Activated CD8-positive, alpha-beta memory T cell treated with anti-CD3 and anti-CD28 coated beads, Interleukin-2, amount 50 U/mL, for 48 hours (primary cell): Measurements from ENCODE around the gene NAV2.

Experiments used
- DNase-seq: peaks from one replicate; pipeline ENCODE4 v3.0.0-alpha.2; 2020

Gene NAV2

DNA sequence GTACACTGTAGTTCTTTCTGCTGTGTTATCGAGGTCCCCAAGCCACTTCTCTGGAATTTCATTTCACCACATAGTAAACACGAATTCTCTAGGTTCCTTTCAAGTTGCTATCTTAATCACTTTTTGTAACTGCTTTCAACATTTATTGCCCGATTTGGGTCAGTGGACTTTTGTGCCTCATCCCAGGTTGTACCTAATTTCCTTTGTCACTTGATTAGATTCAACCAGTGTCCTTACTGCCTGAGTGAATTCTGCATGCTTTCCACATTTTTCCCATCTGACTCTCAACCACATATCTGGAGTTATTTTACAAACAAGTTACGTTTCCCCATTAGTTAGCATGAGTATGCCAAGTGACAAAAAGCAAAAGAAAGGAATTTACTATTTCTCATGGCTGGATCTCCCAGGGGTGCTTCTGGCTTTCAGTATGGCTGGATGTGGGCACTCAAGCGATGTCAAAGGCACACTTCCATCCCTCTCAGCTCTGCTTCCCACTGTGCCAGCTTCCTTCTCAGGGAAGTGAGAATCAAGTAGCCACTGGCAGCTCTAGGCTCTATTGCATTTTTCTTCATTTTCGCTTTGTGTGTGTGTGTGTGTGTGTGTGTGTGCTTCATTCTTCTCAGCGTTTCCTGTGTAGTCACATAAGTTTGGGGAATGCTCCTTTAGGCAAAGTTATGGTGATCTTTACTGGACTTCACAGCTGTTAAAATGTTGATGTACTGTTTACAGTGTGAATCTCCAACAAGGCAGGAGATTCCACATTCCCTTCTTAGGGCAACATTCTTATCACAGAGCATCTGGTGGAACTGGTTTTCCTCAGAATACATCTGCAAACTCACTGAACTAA, 318.7 kb downstream of the NAV2 start:
- no peak for DNase-seq

DNA sequence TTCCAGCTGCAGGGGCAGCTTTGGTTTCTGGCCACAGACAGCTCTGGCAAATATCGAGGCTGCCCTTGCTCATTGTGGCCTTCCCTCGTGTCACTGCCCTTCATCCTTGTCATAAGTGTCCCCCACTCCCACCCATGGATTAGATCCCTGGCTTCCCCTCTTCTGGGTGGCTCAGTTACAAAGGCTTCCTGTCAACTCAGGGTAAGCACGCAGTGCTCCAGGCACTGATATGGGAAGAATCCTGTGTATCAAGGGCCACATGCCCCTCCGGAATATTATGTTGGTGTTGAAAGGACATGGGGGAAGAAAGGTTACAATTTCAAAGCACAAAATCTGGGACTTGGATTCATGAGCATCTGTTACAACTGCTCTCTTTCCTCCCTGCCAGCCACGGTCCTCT, 319.5 kb downstream of the NAV2 start:
- no peak for DNase-seq

DNA sequence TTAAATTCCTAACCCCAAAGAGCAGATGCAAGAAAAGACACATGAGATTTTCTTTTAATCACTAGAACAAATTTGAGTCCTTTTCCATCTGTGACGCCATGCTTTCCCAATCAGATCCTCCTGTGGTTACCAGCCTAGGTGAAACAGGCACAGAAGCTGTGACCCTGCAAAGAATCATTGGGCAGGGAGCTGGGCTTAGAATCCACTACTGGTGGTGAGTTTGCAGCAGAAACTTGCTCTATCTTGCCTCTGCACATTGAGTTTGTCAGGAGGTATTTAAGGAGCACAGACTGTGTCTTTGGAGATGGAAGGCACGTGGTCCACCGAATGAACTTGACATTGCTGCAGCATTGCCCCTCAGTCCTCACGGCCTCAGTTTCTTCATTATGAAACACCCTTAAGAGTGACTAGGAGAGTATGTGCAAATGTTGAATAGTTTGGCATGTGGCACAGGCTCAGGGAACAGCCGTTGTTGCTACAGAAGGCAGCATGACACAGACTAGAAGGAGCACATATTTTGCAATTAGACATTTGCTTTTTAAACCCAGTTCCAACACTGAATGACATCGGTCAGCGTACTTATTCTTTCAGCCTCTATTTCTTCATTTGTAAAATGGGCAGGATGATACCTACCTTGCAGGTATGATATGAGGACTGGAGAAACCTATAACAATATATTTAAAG, 320.1 kb downstream of the NAV2 start:
- no peak for DNase-seq

DNA sequence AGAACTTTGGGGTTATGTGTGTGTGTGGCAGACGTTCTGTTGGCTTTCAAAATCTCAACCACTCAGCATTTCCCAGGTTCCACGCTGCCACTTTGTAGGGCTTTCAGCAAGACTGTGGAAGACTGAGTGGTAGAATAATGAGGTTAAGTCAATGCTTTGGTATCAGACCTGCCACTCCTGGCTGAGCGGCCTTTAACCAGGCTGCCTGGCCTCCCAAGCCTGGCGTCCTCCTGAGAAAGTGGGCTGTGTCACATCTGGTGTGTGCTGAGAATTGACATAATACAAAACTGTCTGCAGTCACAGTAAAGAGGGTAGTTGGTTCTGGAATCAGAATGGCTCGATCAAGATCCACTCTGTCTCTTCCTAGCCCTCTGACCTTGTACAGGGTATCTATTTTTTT, 321.2 kb downstream of the NAV2 start:
- DNase-seq = no peak

DNA sequence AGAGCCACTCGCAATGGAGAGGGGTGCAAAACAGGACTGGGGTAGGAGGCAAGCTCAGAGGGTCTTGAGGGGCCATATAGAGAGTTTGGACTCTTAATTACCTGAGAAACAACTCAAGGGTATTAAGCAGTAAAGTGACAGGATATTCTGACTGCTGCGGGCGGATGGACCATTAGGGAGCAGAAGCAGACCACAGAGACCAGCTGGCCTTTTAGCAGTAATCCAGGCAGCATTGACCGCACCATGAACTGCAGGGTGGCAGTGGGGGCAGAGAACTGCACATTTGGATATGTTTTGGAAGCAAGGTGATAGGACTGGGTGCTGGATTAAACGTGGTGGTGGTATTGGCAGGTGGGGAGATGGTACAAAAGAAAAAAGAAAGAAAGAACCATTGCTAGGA, 322.3 kb downstream of the NAV2 start:
- no peak for DNase-seq

DNA sequence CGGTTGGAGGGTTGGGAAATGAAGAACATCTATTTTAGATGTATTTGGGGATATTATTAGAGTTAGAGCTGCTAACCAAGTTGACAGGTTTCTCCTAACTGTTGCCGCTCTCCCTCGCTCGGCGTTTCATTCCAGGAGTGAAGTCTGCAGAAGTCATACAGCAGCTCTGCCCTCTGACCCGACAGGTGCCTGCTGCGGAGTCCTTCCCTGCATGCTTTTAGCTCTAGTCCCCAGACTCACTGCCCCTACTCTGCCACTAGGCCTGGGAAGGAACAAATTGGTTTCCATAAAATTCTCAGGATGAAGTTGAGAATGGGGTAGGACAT, 322.7 kb downstream of the NAV2 start:
- DNase-seq = no peak

DNA sequence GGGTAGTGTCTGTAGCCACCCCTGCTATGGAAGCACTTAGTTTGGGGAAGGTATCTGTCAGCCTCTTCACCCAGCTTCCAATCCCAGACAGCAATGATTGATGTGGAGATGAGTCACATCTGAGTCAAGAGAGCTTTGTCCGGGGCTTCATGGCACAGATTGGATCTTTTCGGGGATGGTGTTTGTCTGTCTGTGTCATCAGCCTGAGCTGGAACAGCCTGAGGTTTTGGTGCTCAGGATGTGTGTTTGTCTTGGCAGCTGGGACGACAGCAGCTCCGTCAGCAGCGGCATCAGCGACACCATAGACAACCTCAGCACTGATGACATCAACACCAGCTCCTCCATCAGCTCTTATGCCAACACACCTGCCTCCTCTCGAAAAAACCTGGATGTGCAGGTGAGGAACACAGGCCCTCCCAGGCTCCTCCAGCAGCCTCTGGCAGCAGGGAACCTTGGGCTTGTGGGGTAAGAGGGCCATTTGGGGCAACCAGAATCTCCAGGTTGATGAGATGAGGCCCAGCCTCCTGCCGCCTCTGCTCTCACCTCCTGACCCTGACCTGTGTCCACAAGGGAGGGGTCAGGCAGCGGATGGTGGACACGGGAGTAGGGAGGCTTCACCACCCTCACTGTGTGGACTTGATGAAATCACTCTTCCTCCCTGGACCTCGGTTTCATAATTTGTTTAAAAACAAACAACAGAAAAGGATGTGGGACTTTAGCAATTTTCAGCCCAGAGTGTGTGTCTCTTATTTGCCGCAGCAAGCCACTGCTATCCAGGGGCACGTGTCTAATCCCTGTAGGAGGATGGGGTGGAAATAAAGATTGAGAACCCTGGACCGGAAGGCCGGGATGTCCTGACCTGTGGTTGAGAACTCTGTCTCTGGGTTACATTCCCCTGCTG, 323.3 kb downstream of the NAV2 start:
- no peak for DNase-seq

DNA sequence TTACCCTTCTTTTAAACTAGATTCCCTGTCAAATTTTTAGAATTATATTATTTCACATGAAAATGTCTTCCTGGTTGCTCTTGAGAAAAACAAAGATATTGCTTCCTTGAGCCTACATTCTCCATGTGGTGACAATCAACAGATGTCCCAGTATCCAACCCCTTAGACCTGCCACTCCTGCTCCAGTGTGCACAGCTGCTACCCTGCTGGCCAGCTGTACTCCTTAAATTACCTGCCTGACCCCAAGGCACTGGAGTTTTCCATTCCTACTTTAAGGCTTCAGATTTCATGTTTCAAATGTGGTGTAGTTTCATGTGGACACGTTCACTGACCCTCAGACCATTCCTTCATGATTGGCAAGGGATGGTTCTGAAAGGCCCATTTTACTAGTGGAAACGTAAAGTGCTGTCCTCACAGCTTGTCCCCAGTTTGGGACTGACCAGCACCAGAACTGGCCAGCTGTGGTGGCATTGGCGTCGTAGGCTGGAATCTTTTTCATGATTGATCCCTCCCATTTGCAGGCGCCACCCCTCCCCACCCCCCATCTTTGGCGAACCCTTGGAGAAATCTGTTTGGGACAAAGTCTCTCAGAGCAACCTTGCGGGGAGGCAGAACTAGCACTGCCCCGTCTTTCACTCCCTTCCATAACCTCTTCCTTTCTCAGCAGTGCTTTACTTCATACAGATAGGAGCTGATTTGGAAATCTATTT, 324.1 kb downstream of the NAV2 start:
- DNase-seq = no peak

DNA sequence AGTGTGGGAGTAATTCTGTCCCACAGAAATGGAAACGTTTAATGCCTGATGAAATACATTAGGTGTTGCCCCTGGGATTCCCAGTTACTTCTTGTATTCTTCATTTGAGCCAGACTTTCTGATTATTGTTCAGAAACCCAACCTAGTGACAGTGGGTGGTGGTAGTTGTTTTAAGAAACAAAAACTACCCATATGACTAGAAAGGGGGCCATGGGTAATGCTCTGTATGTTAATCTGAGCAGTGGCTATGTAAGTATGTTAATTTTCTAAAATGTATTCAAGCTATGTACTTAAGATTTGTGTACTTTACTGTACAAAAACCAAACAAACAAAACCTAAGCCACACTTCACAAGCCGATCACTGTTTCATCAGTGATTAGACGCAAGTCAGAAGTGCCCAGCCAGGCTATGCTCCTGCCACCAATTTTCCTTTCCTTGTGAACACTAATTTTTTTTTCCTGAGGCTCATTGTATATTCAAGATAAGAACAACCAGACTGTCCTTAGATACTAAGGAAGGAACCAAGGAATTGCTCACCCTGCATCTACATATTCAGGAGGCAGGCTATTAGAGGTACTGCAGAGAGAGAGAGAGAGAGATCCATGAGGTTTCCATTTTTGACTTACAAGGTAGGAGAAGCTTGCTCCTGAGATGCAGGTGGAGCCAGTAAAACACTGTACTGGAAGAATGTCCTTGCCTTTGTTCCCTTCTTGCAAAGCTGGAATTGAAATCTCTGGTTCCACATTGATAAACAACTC, 324.9 kb downstream of the NAV2 start:
- no peak for DNase-seq

DNA sequence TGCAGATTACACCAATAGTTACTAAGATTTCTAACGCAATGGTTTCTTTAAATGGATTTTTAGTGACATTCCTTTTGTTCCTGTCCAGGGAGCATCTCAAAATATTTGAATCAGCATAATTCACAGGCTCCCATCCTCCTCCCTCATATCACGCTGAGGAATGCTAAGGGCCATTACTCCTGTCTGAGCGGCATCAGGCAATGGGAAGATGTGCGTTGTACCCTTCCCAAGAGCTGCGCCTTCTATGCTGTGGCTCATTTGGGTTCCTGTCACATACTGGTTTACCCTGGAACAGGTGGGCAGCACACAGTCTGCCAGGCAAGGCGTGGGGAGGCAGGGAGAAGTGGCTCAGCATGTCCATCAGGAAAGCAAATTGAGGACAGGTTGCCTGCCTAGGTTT, 325.8 kb downstream of the NAV2 start:
- DNase-seq = no peak

DNA sequence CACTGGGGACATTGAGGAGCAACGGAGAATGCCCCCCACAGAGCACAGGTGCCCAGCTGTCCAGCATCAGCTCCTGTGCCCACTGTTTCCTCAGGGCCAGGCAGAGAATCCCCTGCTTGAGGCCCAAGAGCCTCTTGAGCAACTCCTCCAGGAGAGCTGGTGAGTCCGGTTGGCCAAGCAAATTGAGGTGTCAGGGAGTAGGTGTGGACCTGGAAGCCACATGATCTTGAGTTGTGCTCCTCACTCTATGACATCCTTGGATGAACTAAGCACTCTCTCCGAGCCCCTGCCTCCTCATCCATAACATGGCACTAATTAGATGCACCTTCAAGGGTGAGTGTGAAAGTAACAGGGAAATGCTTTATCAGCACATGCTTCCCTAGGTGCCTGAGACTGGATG, 326.3 kb downstream of the NAV2 start:
- no peak for DNase-seq

DNA sequence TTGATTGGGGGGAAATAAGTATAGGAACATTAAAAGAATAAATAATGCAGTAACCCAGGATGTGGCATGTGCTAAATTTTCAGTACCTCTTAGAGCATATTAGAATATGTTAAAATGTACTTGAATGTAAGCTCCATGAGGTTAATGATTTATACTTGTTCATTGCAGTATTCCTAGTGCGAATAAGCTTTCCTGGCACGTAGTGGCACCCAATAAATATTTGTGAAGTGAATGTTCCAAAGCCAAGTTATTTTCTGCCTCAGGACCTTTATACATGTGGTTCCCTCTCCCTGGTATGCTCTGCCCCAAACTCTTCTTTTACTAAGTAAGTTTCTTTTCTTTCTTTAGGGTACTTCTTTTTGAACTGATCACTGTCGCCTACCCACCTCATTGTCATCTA, 328.9 kb downstream of the NAV2 start:
- no peak for DNase-seq

DNA sequence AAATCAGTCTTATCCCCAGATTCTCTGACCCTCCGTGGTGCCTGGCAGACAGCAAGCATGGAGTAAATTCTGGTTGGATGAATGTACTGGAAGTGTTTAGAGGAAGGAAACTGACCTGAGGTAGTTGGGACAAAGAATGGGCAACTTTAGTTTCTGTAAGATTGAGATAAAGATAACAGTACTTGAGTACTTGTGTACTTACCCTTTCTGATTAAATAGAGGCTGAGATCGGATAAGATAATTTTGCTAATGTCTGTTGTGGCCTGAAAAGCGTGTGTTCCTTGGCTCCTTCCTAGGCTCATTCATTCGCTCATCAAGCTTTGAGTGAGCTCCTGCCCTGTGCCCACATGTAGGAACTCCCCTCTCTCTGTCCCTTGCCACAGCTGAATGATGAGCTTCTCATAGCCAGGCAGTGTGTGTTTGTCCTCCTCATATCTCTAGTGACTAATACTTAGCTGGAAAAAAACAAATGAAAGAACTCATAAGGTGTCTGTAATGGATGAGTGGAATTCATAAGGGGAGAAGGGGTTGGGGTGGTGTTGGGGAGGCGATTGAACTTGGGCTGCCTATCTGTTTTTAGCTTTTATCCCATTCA, 329.5 kb downstream of the NAV2 start:
- no peak for DNase-seq

DNA sequence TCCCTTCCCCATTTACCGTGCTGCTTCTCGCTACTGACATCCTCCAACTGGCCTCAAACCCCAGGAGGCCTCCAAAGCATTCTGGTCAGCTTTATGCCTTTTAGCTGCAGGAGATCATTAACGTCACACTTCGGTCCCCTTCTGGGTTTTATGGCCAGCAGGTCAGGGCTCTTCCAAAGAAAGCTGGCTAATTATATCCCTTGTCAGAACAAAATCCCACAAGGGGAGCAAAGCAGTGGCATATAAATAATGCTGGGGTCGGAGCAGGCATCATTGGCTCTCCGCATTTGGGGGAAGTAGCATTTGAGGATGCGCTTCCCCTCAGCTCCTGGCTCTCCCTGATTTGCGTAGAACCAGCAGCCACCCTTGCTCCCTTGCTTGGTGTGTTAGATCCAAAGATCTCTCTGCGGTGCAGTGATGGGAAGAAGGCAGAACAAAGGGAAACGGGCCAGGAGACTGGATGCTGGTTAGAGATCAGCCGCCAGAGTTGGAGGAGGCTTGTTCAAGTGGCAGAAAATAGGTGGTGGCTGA, 330.2 kb downstream of the NAV2 start:
- no peak for DNase-seq

DNA sequence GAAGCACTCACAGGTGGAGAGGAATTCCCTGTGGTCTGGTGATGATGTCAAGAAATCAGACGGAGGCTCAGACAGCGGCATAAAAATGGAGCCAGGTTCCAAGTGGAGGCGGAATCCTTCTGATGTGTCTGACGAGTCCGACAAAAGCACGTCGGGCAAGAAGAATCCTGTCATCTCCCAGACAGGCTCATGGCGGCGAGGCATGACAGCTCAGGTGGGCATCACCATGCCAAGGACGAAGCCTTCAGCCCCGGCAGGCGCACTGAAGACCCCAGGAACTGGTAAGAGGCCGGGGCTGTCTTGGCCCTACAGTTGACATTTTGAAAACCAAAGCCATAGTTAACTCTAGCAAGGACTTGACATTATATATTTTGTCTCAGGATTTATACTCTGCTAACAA, 331.4 kb downstream of the NAV2 start:
- no peak for DNase-seq

DNA sequence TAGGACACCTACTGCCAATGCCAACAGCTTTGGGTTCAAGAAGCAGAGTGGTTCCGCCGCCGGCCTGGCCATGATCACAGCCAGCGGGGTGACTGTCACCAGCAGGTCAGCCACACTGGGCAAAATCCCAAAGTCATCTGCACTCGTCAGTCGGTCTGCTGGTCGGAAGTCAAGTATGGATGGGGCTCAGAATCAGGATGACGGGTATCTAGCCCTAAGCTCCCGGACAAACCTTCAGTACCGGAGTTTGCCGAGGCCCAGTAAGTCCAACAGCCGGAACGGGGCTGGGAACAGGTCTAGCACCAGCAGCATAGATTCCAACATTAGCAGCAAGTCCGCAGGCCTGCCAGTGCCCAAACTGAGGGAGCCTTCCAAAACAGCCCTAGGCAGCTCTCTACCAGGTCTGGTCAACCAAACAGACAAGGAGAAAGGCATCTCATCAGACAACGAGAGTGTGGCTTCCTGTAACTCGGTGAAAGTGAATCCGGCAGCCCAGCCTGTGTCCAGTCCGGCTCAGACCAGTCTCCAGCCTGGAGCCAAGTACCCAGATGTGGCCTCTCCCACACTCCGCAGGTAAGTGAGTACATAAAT, 332.6 kb downstream of the NAV2 start:
- DNase-seq = no peak

DNA sequence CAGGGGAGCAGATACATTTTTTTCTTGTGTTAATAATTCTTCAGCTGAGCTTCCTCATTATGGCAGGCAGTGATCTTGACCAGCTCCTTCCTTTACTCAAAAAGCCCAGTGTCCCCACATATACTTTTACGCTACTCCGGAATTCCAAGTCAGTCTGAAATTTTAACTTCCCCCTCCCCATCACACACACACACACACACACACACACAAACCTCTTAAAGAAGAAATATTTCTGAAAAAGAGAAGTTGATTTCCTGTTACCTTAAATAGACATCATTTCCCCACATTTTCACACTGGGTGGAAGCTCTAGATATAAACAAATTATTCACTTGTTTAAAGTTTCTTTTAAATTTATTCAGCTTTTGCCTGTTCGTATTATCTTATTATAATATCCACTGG, 333.8 kb downstream of the NAV2 start:
- no peak for DNase-seq

DNA sequence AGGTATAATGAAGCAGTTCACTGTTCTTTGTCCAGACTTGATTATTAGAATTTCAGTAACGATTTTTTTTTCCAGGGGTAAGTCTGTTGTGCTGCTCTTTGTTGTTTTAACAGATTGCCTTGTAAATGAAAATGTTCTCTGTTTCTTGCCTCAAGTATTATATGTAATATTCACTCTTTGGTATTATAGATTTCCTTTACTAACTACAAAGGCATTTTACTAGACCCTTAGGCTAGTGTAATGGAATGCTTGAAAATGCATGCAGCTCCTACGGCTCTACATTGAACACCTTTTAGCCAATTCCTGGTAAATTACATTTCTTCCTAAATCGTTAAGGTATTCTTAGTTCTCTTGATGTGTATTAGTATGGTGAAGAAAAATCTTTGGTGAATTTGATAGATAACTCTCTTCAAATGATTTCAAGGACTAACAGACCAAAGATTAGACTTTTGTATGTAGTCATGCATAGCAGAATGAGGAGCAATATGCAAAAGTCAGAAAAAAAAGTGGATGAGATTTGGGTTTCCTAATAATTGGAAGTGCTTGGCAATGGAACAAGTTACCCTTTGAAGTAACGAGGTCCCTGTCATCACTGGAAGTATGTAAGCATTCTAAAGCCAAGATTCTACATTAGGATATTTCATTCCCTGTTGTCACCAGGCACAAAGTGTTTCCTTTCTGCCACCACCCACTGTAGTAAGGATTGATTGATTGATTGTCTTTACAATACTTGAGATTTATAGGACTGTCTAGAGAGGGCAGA, 334.6 kb downstream of the NAV2 start:
- DNase-seq = no peak

DNA sequence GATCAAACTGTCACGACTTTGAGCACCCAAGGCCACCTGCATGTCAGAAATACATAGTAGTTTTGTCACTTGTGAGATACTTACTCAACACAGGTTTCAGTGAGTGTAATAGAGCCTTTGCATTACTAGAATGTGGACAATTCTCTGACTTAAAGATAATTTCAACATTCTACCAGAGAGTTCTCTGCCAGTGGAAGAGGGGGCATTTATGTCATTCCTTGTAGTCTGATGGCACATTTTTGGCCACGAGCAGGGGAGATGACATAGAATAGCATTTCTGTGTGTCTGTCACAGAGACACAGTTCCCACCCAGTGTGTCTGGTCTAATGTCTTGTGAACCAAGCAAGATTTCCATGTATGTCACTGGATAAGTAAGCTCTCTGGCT, 335.1 kb downstream of the NAV2 start:
- no peak for DNase-seq

DNA sequence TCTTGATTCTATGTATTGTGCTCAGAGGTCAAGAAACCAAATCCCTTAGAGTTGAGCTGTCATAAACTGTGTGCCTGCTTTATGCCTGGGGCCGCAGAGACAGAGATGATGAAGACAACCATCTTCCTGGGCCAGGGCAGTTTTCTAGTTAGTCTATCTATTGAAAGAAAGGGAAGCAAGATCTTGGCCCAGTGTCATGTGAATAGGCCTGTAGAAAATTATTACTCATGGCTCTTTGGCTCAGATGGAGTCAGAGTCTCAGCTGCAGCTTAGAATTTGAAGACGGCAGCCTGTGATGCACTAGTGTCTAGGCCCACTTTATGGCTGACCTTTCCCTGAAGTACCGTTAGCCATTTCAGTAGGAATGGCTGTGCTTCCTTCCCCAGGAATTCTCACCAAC, 335.6 kb downstream of the NAV2 start:
- no peak for DNase-seq

DNA sequence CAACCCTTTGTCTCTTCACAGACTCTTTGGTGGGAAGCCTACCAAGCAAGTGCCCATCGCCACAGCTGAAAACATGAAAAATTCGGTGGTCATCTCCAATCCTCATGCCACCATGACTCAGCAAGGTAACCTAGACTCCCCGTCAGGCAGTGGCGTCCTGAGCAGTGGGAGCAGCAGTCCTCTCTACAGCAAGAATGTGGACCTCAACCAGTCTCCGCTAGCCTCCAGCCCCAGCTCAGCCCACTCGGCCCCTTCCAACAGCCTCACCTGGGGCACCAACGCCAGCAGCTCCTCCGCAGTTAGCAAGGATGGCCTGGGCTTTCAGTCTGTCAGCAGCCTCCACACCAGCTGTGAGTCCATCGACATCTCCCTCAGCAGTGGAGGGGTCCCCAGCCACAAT, 336.1 kb downstream of the NAV2 start:
- no peak for DNase-seq
